Loucy (cell line): Measurements from ENCODE around the gene FOXN4.

Experiments used
- EZH2phosphoT487 ChIP-seq: fragments of 200-600 bp; IDR thresholded peaks from 2 replicates; pipeline ENCODE4 v1.6.1; 2018; ENCODE audit warnings: antibody characterized with exemption, mild to moderate bottlenecking, moderate library complexity, borderline replicate concordance
- TF ChIP-seq, protein P1 (sequence below): fragments of 200-600 bp; sonication (generic); conservative IDR thresholded peaks from 2 replicates; pipeline ENCODE4 v1.5.1; 2014; ENCODE audit warnings: mild to moderate bottlenecking, antibody characterized with exemption, low read length

DNA sequence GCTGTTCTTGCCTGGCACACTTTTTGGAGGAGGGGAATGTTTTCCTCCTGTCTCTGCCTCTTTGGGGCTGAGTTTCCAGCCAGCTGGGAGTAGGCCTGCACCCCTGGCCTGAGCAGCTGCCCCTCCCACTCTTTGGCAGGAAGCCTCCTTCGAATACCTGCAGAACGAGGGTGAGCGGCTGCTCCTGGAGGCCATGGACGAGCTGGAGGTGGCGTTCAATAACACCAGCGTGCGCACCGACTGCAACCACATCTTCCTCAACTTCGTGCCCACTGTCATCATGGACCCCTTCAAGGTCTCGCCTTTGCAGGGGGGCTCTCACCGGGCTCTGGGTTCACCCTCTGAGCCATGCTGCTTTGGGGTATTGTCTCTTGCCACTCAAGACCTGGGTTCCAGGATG lies 69.4 kb downstream of the FOXN4 start:
- TF ChIP-seq, protein P1, sequence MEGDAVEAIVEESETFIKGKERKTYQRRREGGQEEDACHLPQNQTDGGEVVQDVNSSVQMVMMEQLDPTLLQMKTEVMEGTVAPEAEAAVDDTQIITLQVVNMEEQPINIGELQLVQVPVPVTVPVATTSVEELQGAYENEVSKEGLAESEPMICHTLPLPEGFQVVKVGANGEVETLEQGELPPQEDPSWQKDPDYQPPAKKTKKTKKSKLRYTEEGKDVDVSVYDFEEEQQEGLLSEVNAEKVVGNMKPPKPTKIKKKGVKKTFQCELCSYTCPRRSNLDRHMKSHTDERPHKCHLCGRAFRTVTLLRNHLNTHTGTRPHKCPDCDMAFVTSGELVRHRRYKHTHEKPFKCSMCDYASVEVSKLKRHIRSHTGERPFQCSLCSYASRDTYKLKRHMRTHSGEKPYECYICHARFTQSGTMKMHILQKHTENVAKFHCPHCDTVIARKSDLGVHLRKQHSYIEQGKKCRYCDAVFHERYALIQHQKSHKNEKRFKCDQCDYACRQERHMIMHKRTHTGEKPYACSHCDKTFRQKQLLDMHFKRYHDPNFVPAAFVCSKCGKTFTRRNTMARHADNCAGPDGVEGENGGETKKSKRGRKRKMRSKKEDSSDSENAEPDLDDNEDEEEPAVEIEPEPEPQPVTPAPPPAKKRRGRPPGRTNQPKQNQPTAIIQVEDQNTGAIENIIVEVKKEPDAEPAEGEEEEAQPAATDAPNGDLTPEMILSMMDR = no peak
- TF ChIP-seq EZH2phosphoT487 = no peak
